Islet of Langerhans (tissue), 1 donor: ENCODE results near the gene FAM107A.

ENCODE experiments used
- FAIRE-seq: peaks from one replicate; lab custom pipeline; 2011; peaks lifted over from hg19 to GRCh38; lab: Jason Lieb, UNC

The FAM107A gene, protein sequence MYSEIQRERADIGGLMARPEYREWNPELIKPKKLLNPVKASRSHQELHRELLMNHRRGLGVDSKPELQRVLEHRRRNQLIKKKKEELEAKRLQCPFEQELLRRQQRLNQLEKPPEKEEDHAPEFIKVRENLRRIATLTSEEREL

DNA sequence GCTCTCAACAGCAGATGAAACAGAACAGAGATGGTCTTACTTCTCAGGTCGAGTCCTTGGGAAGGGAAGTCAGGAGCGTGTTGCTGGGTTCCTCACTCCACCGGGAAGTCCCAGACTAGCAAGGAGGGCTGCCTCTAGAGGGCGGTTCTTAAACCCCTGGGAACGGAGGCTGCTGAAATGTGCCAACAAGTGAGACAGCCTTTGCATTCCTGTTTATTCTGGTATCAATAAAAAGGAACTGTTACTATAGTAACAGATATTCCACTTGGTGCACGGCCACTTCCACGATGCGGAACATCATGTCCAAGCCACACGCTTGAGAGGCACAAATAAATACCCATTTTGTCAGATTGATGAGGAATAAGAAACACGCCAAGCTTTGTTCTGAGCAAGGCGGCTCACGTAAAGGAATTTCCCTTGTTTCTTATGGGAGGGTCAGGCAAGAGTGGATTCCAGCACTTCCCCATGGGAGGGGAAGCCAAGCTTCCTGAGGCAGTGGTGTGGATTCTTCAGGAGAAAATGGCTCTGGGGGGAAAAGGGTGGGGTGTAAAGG, at the start of gene FAM107A:
Gene FAM107A (minus strand): TSS at position 123 of the 553 bp plus-strand sequence. CDS start 7,531 bp downstream, outside the sequence.
- FAIRE-seq = no peak

DNA sequence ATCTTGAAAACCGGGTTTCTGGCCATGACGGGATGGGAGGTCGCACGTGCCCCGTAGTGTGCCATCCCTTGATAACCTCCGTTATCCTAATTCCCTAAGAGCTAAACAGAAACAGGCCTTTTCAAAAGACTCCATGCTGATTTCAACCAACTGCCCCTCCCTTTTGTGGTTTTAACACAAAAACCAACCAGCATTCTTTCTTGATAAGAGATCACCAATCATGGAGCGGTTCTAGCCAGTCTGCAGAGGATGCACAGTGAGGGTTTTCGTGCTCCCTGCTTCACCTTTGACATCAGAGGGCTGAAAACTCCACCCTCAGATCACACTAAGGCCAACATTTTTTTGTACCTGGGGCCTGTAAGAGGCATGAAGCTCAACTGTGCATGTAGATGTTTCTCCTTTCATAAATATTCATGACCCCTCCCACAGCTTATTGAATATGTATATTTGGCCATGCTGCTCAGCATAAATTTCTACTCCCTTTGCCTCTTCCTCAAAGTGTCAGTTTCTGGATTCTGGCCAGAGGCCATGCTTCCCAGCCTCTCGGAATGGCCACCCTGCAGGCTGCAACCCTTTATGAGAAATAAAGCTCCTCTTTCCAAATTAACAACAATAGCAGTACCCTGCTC, 48.1 kb upstream of the FAM107A start:
- no peak for FAIRE-seq

DNA sequence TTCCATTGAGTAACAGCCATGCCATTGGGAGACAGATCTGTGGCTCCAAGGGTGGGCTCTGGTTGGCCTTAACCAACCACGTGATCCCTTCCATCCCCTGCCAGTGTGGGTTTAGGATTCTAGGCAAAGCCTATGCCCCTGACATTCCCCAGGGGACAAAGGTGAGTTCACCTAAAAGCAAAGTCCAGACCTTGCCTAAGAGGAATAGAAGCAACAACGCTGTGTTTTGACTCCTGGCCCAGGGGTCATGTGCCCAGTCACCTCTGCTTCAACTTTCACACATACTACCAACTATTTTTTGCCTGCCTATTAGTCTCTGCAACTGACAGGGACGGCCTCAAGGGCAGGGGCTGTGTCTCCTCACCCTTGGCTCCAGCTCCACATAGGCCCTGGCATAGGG, 47.4 kb upstream of the FAM107A start:
- FAIRE-seq = no peak

DNA sequence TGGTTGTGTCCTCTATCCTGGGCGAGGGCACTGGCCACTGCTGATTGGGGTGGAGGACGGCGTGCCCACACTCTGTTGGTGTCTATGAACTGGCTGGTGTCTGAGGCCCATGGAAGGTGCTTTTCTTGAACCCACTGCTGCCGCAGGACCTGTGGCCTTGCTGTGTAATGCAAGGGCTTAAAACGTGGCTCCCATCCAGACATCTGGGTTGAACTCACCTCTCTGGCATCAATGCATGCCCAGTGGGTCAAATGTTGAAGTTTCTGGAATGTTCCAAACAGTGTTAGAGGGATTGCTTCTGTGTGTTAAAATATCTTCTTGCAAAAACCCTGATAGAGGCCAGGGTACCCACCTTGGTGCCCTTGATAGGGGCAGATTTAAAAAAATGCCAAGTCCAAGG, 46.8 kb upstream of the FAM107A start:
- FAIRE-seq = no peak

DNA sequence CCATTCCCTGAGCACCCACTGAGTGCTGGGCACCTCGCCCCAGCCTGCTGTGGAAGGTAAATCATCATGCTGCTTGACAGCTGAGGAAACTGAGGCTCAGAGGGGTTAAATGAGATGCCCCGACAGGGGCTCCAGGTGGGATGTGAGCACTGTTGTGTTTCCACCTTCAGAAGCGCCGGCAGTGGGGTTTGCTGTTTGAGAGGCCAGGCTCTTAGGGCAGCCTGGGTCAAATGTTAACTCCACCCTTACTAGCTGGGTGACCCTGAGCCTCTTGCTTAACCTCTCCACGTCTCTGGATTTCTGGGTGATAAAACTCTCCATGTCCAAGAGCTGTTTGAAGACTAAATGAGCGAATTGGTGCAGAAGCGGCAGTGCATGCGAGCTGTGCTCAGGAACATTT, 46.3 kb upstream of the FAM107A start:
- FAIRE-seq = no peak

DNA sequence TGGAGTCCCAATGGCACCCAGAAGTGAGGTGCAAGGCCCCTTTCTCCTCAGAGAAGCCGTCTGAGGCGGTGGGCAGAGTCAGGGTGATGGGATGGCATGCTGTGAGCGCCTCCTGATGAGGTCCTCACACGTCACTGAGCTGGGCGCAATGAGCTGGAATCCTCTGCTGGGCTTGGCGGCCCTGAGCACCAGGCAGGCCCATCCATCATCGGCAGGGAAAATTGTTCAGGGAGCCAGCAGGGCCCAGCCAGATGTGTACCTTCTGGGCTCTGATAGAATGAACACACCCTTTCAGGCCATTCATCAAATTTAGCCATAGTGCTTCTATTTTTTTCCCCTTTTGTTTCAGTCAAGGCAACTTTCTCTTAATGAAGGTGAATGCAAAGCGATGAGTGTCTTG, 45.7 kb upstream of the FAM107A start:
- FAIRE-seq = no peak

DNA sequence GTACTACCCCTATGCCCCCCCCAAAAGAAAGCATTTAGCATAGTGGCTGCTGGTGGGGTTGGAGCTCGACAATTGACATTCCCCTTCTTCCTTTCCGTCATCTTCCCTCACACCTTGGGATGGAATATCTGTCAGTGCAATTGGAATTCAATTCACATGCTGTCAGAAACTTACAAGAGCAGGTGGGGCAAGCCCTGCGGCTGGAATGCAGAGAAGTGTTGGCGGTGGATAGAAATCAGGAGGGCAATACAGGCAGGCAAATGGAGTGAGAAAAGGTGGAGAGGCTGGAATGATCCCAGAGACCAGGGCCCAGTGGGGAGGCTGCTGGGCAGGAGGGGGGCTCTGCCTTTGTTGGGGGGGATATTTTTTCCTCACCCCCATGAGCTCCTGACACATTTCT, 45.2 kb upstream of the FAM107A start:
- no peak for FAIRE-seq

DNA sequence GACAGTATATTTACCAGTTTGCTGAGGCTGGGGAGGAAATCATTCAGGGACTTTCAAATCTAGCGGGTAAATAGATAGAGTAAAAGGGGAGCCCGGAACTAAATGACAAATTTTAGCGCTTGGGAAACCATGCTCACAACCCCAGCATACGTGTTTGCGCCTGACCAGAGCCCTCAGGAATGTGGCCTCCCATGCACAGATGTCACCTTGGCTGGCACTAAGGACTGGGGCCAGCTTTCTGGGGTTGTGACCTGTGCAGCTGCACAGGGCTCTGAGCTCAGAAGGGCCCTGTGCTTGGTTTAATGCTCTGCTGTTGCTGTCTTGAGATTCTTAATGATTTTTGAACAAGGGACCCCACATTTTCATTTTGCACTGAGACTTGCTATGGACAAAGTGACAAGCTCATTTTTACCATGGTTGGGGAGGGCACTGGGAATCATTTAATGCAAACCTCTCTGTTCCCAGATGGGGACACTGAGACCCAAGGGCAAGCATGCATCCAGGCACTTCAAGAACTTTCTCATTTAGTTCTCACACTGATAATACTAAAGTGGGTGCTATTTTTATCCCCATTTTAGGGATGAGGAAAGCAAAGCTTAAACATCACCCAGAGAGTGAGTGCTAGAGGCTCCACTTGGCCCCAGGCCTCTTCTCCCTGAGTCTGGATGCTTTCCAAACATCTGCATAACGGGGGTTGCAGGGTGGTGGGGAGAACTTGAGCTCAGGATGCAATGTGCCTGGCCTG, 44.1 kb upstream of the FAM107A start:
- FAIRE-seq = no peak

DNA sequence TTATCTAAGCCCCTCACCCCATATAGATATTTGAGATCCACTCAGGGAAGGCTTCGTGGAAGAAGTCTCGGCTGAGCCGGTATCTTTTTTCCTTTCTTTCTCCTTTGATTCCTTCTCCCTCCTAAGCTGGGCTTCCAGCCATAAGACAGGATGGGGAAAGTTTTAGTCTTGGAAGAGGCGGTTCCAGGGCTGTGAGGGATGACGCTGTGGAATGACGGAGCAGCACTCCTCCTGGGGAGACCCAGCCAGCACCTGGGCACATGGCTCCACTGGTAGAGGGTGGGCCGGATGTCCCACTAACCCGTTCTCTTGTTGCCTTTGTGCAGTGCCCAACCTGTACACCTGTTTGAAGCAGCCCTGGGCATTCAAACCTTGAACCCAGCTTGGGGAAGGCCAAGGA, 43.2 kb upstream of the FAM107A start:
- no peak for FAIRE-seq

DNA sequence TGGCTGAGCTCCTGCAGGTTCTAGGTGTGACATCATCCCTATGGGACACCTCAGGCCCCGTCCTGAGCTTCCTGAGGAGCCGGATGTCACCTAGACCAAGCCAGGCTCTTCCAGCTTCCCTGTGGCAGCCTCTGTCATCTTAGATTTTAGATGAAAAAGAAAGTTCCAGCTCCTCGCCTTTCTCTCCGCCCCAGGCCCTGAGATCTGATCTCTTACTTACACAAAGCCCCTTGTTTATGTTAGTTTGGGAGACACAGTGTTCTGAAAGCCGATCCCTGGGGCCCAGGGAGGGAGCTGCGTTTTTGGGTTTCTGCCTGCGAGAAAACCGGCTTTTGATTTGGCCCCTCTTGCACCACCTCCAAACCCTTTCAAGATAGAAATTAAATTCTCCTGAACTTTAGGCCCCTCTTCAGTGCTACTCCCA, 40.2 kb upstream of the FAM107A start:
- FAIRE-seq = no peak

DNA sequence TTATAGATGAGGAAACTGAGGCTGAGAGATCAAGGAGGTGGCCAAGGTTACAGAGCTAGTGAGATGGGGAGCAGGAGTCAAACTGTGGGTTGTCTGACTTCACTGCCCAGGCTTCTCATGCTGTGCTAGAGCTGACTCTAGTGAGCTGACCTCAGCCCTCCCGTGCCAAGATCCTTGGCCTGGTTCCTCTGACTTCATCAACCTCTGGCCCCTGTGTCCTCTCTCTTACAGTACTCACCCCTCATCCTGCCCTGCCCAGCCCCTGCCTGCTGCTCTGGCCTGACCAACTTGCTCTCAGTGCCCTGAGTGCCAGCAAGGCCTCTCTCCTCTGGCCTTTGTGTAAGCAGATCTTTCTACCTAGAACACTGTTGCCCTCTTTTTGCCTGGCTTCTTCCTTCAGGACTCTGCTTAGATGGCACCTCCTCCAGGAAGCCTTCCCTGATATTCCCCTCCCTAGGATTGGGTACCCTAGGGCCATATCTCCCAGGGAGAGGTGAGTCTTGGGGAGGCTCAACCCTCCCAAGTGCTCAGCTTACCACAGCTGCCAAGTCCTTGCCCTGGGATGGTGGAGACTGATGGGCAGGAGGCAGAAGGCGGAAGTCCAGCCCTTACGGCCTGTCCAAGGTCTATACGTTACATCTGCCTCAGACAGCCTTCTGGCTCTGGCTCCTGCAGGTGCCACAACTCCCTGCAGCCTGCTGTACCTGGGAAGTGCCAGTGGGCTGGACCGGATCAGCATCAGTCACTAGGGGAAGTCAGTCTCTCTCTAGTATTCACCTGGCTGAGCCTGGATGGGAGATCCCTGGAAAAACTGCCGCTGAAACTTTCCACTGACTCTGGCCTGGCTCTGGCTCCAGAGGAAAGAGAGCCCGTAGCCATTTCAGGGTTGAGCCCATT, 36.3 kb upstream of the FAM107A start:
- FAIRE-seq = no peak

DNA sequence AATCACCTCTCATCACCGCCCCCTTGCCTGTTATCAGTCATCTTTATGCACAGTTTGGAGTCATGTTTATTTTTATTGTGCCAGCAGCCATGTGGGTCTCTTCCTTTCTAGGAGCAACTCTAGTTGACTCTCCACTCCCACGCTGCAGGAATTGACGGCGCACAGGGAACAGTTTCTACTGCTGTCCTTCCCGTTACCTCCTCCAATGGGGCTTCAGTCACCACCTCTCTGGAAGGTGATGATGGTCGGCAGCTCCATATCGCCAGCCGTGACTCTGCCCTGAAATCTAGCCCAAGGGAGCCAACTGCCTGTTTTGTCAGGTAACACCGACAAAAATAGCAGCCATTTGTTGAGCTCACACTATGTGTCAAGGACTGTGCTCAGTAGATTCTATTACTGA, 35.6 kb upstream of the FAM107A start:
- no peak for FAIRE-seq

DNA sequence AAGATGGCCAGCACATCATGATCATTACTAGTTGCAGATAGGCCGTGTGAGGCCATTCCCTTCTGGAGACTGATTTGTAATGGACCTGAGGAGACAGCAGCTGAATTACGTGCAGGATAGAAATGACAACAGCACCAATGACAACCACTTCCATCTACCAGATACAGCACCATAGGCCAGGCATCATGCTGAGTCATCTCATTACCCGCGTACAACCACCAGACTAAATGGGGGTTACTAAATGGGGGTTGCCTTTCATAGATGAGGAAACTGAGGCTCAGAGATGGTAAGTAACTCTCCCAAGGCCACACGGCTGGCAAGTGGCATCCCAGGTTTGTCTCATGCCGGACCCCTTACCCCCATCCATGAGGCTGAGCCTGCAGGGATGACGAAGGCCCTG, 32.8 kb upstream of the FAM107A start:
- FAIRE-seq = peak; percentile 86

DNA sequence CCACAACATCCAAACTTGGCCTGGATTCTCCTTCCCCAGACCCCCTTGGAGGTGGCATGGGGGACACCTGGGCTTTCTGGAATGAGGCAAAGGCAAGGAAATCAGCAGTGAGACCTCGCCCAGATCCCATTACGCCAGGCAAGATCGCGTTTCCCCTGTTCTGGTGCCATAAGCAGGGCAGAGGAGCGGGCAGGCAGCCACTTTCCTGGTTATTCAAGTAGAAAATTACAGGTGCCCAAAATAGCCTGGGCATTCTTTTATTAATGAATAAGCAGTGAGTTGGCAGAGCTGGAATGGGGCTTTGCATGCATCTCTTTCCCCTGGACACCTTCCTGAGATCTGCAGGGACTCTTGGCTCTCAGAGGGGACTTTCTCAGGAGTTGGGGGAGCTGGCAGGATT, 31.5 kb upstream of the FAM107A start:
- FAIRE-seq = peak; percentile 96

DNA sequence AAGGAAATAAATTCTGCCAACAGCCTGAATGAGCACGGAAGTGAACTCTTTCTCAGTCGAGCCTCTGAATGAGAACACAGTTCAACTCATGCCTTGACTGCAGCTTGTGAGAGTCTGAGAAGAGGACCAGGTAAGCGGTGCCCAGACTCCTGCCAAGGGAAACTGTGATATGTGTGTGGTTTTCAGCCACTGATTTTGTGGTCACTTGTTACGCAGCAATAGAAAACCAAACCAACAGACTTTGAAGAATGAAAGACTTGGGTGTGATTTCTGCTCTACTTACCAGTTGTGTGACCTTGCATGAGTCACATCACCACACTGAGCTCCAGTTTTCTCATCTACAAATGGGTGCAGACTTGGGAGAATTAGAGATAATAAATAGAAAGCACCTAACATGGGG, 30.6 kb upstream of the FAM107A start:
- FAIRE-seq = no peak

DNA sequence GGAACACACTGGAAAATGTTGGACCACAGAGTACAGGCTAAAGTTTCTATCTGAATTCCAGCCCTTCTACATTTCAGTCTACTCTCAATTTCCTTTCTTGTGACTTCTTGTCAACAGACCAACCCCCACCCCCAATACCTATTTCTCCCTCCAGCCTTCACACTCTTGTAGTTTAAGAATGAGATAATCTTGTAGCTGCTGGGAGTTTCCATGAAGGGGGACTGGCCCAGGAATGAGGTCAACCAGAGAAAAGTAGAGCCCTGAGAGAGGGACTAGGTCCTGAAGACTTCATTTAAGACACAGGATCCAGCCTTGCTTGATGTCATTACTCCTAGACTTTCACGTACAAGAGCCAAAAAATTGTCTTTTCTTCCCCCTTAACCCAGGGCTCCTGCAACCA, 29.5 kb upstream of the FAM107A start:
- no peak for FAIRE-seq

DNA sequence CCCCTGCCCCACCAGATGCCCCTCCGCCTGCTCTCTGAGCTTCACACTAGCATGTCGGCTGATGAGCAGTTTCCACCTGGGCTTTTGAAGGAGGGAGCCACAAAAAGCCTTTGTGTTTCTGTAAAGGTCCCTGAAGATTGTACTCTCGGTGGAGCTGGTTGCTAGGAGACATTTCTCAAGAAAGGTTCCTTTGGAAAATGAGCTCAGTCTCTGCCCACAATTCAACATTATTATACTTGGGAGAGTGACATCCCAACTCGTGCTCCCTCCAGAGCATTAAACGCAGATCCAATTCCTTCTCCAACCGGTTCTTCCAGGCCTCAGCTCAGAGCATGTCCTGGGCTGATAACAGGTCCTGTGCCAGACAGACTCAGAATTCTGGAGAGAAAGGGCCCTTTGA, 26.8 kb upstream of the FAM107A start:
- no peak for FAIRE-seq

DNA sequence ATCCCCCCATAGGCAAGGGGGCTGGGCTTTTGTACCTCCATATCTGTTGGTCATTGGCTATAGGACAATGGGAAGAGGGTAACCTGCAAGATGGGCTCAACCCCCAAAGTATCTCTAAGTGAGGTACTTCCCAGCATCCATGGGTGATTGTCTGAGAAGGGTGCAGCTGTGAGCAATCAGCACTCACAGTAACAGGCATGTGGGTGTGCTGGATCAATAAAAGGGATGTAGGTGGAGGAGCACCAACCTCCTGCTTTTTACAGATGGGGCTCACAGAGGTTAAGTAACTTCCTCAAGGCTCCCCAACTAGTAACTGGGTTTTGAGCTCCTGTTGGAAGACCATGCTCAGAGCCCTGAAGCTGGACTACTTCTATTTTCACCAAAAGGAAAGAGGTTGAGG, 26.4 kb upstream of the FAM107A start:
- FAIRE-seq = no peak

DNA sequence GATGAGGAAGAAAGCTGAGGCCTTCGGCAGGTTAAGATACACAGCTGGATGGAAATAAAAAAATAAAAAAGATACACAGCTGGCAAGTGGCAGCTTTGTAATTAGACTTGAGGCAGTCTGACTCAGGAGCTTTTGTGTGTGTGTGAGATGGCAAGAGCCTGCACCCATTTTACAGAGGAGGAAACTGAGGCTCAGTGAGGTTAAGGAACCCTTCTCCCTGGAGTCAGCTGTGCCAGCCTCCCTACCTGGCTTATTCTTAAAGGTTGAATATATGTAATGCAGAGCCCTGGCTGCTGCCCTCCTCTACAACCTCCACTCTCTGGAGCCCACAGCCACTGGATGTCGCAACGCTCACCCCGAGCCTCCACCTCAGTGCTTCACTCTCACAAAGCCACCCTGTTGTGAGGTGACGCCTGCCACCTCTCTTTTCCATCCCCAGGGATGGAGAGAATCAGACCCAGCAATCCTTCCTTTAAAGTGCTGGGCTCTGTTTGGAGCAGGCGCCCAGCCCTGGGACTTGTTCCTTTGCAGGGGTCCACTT, 20.6 kb upstream of the FAM107A start:
- no peak for FAIRE-seq

DNA sequence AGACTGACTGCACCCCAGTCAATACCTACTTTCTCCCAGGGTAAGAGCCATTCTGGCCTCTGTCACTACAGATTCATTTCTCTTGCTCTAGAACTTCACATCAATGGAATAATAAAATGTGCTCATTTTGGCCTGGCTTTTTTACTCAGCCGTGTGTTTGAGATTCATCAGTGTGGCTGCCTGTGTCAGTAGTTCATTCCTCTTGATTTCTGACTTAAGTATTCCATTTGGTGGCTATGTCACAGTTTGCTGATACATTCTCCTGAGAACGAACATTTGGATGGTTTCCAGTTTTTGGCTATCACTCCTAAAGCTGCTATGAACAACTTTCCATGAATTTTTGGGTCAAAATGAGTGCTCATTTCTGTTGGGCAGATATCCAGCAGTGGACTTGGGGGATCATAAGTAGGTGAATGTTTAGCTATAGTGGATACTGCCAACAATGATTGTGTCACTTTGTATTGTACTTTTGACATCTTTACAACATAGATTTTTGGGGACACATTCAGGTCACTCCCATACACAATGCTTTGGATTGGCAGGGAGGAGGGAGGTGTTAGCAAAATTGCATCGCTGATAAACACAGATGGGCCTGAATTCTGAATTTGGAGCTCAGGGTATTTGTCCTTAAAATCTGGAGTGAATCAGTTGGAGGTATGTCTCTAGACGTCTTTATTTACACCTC, 19.8 kb upstream of the FAM107A start:
- no peak for FAIRE-seq

DNA sequence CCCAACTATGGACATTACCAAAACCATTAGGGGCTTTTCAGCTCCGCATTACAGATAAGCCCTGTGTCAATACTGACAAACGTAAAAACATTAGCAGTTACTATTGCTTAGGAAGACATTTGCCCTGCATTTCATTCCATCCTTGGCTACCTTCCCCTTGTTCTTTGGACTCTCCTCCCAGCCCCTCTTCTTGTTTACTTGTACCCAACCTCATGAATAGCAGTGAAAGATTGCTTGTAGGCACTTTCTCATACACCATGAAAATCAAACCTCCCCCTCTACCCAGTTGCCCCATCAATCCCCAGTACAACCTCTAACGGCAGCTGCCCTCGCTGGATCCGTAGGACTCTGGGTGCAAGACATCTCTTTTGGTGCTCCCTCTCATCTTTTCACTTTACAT, 16.9 kb upstream of the FAM107A start:
- FAIRE-seq = no peak
